Neural progenitor cell (in vitro differentiated cells): Measurements from ENCODE around the gene RSPH6A. TPM values are rescaled to one million over a fixed set of nuclear protein-coding genes. Genes with fewer than 3 reads are reported as not detected.

Source experiments
- DNase-seq: peaks from one replicate; pipeline ENCODE4 v3.0.0-alpha.2; 2016; ENCODE audit warnings: low spot score
- H2AFZ ChIP-seq: fragments of 200-600 bp; sonication (generic); replicated peaks from 2 replicates; pipeline ENCODE4 v1.6.1; 2016; ENCODE audit warnings: antibody characterized with exemption
- H3F3A ChIP-seq: fragments of 200-600 bp; sonication (generic); 2 replicates; pipeline ENCODE4 v1.6.1; 2016; ENCODE audit warnings: antibody characterized with exemption, low read depth
- H3K27ac ChIP-seq: fragments of 200-600 bp; sonication (generic); 2 replicates; pipeline ENCODE4 v1.5.1; 2016; ENCODE audit warnings: mild to moderate bottlenecking
- H3K27me3 ChIP-seq: fragments of 200-600 bp; sonication (generic); 2 replicates; pipeline ENCODE4 v1.6.1; 2016; ENCODE audit warnings: mild to moderate bottlenecking, moderate library complexity
- H3K36me3 ChIP-seq: fragments of 200-600 bp; sonication (generic); 2 replicates; pipeline ENCODE4 v1.5.1; 2016
- H3K4me1 ChIP-seq: fragments of 200-600 bp; sonication (generic); 2 replicates; pipeline ENCODE4 v1.6.1; 2016; ENCODE audit warnings: mixed run types
- H3K4me2 ChIP-seq: fragments of 200-600 bp; sonication (generic); 2 replicates; pipeline ENCODE4 v1.6.1; 2016
- H3K4me3 ChIP-seq: fragments of 200-600 bp; sonication (generic); 2 replicates; pipeline ENCODE4 v1.5.1; 2016
- H3K79me2 ChIP-seq: fragments of 200-600 bp; sonication (generic); 2 replicates; pipeline ENCODE4 v1.6.1; 2016; ENCODE audit warnings: low read depth
- H3K9ac ChIP-seq: fragments of 200-600 bp; sonication (generic); 2 replicates; pipeline ENCODE4 v1.6.1; 2016
- H3K9me3 ChIP-seq: fragments of 200-600 bp; sonication (generic); 2 replicates; pipeline ENCODE4 v1.5.1; 2016; ENCODE audit warnings: low read depth
- H4K20me1 ChIP-seq: fragments of 200-600 bp; sonication (generic); 2 replicates; pipeline ENCODE4 v1.6.1; 2016; ENCODE audit warnings: low read depth
- H3K27ac Mint-ChIP-seq: 3 replicates; pipeline ENCODE4 v1.8.0; 2021; ENCODE audit warnings: mixed read lengths
- H3K27me3 Mint-ChIP-seq: 2 replicates; pipeline ENCODE4 v1.8.0; 2022; ENCODE audit warnings: low read depth, mild to moderate bottlenecking, inconsistent platforms, moderate library complexity, mixed read lengths; ENCODE audit not compliant: insufficient read depth
- H3K36me3 Mint-ChIP-seq: 3 replicates; pipeline ENCODE4 v1.8.0; 2021; ENCODE audit warnings: mixed read lengths
- H3K4me1 Mint-ChIP-seq: 3 replicates; pipeline ENCODE4 v1.8.0; 2021; ENCODE audit warnings: mixed read lengths
- H3K4me3 Mint-ChIP-seq: 3 replicates; pipeline ENCODE4 v1.8.0; 2021; ENCODE audit warnings: mild to moderate bottlenecking, moderate library complexity, mixed read lengths
- H3K9me3 Mint-ChIP-seq: 3 replicates; pipeline ENCODE4 v1.8.0; 2020; ENCODE audit warnings: mixed read lengths
- EZH2 ChIP-seq: fragments of 200-600 bp; sonication (generic); IDR thresholded peaks from 2 replicates; pipeline ENCODE4 v1.6.1; 2017; ENCODE audit warnings: antibody characterized with exemption, mild to moderate bottlenecking, moderate library complexity
- EZH2phosphoT487 ChIP-seq: fragments of 200-600 bp; sonication (generic); IDR thresholded peaks from 2 replicates; pipeline ENCODE4 v1.6.1; 2017; ENCODE audit warnings: antibody characterized with exemption
- total RNA-seq: library from RNA; depleted of rRNA; stranded (reverse); fragments of >200 nt; gene quantifications from 2 replicates; pipeline ENCODE4 v1.2.3, GENCODE V29; 2015; ENCODE audit warnings: low replicate concordance
- TF ChIP-seq, protein P1 (sequence below): fragments of 200-600 bp; sonication (generic); IDR thresholded peaks from 2 replicates; pipeline ENCODE4 v1.5.1; 2017; ENCODE audit warnings: antibody characterized with exemption, mild to moderate bottlenecking

RSPH6A gene
- total RNA-seq, 1 donor from 2014 or later: not detected

DNA sequence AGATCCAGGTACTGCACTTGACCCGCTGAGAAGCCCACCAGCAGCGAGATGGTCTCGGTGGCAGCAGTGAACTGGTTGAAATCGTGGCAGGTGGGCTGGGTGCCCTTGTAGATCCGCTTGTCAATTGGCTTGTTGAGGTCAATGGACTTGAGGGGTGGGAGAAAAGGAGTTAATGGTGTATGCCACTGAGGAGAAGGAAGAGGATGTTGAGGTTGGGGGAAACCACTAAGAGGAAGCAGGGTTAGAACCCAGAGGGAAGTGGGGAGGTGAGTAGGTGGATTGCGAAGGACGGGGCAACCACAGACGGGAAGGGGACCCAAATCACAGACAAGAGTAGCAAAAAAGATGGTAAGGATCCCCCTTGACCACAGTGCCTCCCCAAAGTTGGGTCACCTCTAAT lies 24.2 kb downstream of the RSPH6A start:
- Histone ChIP-seq H3K27me3 (no peaks in the 10 kb centered on the region), H3K36me3 (no peaks in the 10 kb centered on the region), H3K27ac (no peak overlapping the region), H3K4me2 (peak overlapping the region; percentile 99), H2AFZ (no peak overlapping the region), H3F3A (peaks cover 4% of the 10 kb centered on the region), H3K4me1 (peaks cover 9% of the 10 kb centered on the region), H4K20me1 (peaks cover 20% of the 10 kb centered on the region), H3K4me3 (no peak overlapping the region), H3K9me3 (no peaks in the 10 kb centered on the region), H3K79me2 (peaks cover 28% of the 10 kb centered on the region), H3K9ac (no peak overlapping the region)
- TF ChIP-seq EZH2phosphoT487: no peak
- no peak for TF ChIP-seq EZH2
- TF ChIP-seq, protein P1, sequence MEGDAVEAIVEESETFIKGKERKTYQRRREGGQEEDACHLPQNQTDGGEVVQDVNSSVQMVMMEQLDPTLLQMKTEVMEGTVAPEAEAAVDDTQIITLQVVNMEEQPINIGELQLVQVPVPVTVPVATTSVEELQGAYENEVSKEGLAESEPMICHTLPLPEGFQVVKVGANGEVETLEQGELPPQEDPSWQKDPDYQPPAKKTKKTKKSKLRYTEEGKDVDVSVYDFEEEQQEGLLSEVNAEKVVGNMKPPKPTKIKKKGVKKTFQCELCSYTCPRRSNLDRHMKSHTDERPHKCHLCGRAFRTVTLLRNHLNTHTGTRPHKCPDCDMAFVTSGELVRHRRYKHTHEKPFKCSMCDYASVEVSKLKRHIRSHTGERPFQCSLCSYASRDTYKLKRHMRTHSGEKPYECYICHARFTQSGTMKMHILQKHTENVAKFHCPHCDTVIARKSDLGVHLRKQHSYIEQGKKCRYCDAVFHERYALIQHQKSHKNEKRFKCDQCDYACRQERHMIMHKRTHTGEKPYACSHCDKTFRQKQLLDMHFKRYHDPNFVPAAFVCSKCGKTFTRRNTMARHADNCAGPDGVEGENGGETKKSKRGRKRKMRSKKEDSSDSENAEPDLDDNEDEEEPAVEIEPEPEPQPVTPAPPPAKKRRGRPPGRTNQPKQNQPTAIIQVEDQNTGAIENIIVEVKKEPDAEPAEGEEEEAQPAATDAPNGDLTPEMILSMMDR: no peak
- Mint-ChIP-seq H3K27ac (no peak overlapping the region), H3K27me3 (peaks cover 16% of the 10 kb centered on the region), H3K4me3 (peak overlapping the region; percentile 98), H3K4me1 (peaks cover 32% of the 10 kb centered on the region), H3K9me3 (no peaks in the 10 kb centered on the region), H3K36me3 (peaks cover 26% of the 10 kb centered on the region)
- DNase-seq: no peak

DNA sequence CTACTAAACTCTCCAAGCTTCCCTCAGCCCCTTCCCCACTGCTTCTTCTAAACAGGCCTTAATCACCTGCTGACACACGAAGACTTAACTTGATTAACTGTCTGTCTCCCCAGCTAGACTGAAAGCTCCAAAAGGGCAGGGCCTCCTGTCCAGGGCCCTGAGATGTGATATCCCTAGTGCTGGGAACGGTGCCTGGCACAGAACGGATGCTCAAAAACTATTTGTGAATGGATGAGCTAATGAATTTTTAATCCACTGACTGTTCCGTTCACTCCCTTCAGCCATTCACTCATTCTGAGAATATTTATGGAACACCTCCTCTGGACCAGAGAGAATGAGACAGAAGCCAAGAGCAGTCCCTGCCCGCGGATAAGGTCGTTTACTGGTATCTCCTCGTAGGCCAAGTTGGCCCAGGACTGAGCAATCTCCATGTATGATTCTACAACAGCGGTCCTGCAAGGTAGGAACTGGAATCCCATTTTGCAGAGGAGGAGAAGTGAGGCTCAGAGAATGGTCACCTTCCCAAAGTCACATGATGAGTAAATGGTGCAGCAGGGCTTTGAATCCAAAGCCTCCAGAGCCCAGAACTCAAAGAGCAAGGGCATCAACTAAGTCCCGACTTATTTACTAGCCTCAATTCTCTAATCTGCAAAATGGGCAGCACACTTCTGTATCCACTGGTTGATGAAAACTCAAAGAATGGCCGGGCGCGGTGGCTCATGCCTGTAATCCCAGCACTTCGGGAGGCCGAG lies 25.9 kb downstream of the RSPH6A start:
- peaks cover 28% of the 10 kb centered on the region for H3K79me2 ChIP-seq

DNA sequence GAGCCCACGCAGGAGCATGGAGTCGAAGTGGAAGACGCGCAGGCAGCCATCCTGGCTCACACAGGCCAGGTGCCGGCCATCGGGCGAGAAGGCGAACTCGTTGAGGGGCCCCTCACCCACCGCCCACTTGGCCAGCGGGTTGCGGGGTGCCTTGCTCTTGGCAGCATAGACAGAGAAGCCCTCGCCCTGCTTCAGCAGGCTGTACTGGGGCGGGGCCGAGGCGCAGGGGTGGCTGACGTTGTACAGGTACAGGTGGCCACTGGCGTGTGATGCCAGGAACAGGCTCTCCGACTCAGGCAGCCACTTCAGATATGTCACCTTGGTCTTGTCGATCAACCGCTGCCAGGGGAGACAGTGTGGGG lies 28.6 kb downstream of the RSPH6A start:
- Histone ChIP-seq H4K20me1 (peaks cover 57% of the 10 kb centered on the region), H3K9ac (no peak overlapping the region), H3K79me2 (peaks cover 20% of the 10 kb centered on the region), H3F3A (peaks cover 4% of the 10 kb centered on the region), H3K4me3 (no peak overlapping the region), H3K9me3 (no peaks in the 10 kb centered on the region), H3K4me1 (peaks cover 20% of the 10 kb centered on the region), H3K27ac (no peak overlapping the region), H2AFZ (no peak overlapping the region), H3K27me3 (no peaks in the 10 kb centered on the region), H3K4me2 (no peak overlapping the region), H3K36me3 (no peaks in the 10 kb centered on the region)
- no peak overlapping the region for H3K27ac Mint-ChIP-seq
- peak; percentile 0 for DNase-seq
- H3K4me3 Mint-ChIP-seq: no peak overlapping the region
- peaks cover 21% of the 10 kb centered on the region for H3K36me3 Mint-ChIP-seq
- no peaks in the 10 kb centered on the region for H3K9me3 Mint-ChIP-seq
- peaks cover 22% of the 10 kb centered on the region for H3K4me1 Mint-ChIP-seq
- TF ChIP-seq, protein P1: no peak
- H3K27me3 Mint-ChIP-seq: peaks cover 6% of the 10 kb centered on the region

More for the DNA sequence above, 25.9 kb downstream of the RSPH6A start:
- Histone ChIP-seq H3K36me3 (no peaks in the 10 kb centered on the region), H3K4me1 (peaks cover 9% of the 10 kb centered on the region), H3F3A (peaks cover 4% of the 10 kb centered on the region), H3K27me3 (no peaks in the 10 kb centered on the region), H4K20me1 (peaks cover 35% of the 10 kb centered on the region), H3K4me3 (no peak overlapping the region), H3K27ac (no peak overlapping the region), H2AFZ (no peak overlapping the region), H3K9me3 (no peaks in the 10 kb centered on the region), H3K9ac (no peak overlapping the region), H3K4me2 (no peak overlapping the region)
- TF ChIP-seq EZH2phosphoT487 (no peak), EZH2 (no peak)
- TF ChIP-seq, protein P1: no peak
- peaks cover 26% of the 10 kb centered on the region for H3K36me3 Mint-ChIP-seq
- no peak overlapping the region for H3K4me3 Mint-ChIP-seq
- H3K9me3 Mint-ChIP-seq: no peaks in the 10 kb centered on the region
- H3K27me3 Mint-ChIP-seq: peaks cover 10% of the 10 kb centered on the region
- DNase-seq: no peak
- H3K4me1 Mint-ChIP-seq: peaks cover 27% of the 10 kb centered on the region
- no peak overlapping the region for H3K27ac Mint-ChIP-seq
